DND-41 (cell line): ENCODE data around the gene IP6K3.

Source experiments
- ATAC-seq: fragments of 200-7000 bp; cut with Tn5 transposase; 3 replicates; pipeline ENCODE4 v1.9.1; 2021; ENCODE audit warnings: low read depth; ENCODE audit not compliant: insufficient read depth
- DNase-seq: peaks from one replicate; pipeline ENCODE4 v3.0.0-alpha.2; 2020
- H2AFZ ChIP-seq: 2 replicates; pipeline ENCODE4 v1.6.0; 2012; ENCODE audit warnings: low read depth, low read length
- H3K27ac ChIP-seq: 2 replicates; pipeline ENCODE4 v1.5.1; 2012; ENCODE audit warnings: low read length, inconsistent platforms
- H3K27me3 ChIP-seq: fragments of 200-600 bp; sonication (generic); 2 replicates; pipeline ENCODE4 v1.6.0; 2012; ENCODE audit warnings: low read length, mild to moderate bottlenecking, inconsistent platforms; ENCODE audit not compliant: insufficient read depth, poor library complexity
- H3K36me3 ChIP-seq: 2 replicates; pipeline ENCODE4 v1.5.1; 2012; ENCODE audit warnings: low read length, inconsistent platforms; ENCODE audit not compliant: insufficient read depth
- H3K4me1 ChIP-seq: 2 replicates; pipeline ENCODE4 v1.5.1; 2012; ENCODE audit warnings: mild to moderate bottlenecking, low read length; ENCODE audit not compliant: insufficient read depth
- H3K4me2 ChIP-seq: 2 replicates; pipeline ENCODE4 v1.6.0; 2012; ENCODE audit warnings: mild to moderate bottlenecking, moderate library complexity, low read length, inconsistent platforms; ENCODE audit not compliant: insufficient read depth
- H3K4me3 ChIP-seq, 2 experiments: fragments of 200-600 bp in 1 of 2; shearing (Covaris generic) in 1 of 2; 2 replicates each; pipeline ENCODE4 v1.5.1; 2012 to 2016; ENCODE audit warnings: inconsistent platforms in 2 of 2, low read length in 2 of 2, mild to moderate bottlenecking in 2 of 2, low read depth in 1 of 2, moderate library complexity in 1 of 2
- H3K79me2 ChIP-seq: 2 replicates; pipeline ENCODE4 v1.6.0; 2012; ENCODE audit warnings: low read length, inconsistent platforms; ENCODE audit not compliant: insufficient read depth
- H3K9ac ChIP-seq: 2 replicates; pipeline ENCODE4 v1.6.0; 2012; ENCODE audit warnings: low read depth, mild to moderate bottlenecking, inconsistent platforms, low read length, moderate library complexity
- H3K9me3 ChIP-seq: 2 replicates; pipeline ENCODE4 v1.5.1; 2012; ENCODE audit warnings: low read length, moderate library complexity, mild to moderate bottlenecking, inconsistent platforms; ENCODE audit not compliant: insufficient read depth, severe bottlenecking
- H4K20me1 ChIP-seq: 2 replicates; pipeline ENCODE4 v1.6.0; 2012; ENCODE audit warnings: low read length; ENCODE audit not compliant: insufficient read depth
- CTCF ChIP-seq: IDR thresholded peaks from 2 replicates; pipeline ENCODE4 v1.5.1; 2012; ENCODE audit warnings: borderline replicate concordance, low read length, moderate library complexity, mild to moderate bottlenecking; ENCODE audit not compliant: poor library complexity, severe bottlenecking; ENCODE audit errors: extremely low read depth
- EZH2 ChIP-seq: IDR thresholded peaks from 3 replicates; pipeline ENCODE4 v1.6.1; 2012; ENCODE audit warnings: borderline replicate concordance, low read depth, mild to moderate bottlenecking, moderate library complexity, low read length, inconsistent platforms; ENCODE audit not compliant: severe bottlenecking

The IP6K3 gene

GRCh38 chr6:33783781-33784520, 37.2 kb upstream of the IP6K3 start:
- no peak for ATAC-seq
- H3K9me3 ChIP-seq: no peaks in the 10 kb centered on the region
- H3K79me2 ChIP-seq: peaks cover 55% of the 10 kb centered on the region
- no peaks in the 10 kb centered on the region for H3K27me3 ChIP-seq
- H3K27ac ChIP-seq: no peak overlapping the region
- H2AFZ ChIP-seq: no peak overlapping the region
- no peak for TF ChIP-seq EZH2
- TF ChIP-seq CTCF: no peak
- no peak overlapping the region for H3K4me3 ChIP-seq
- H3K4me1 ChIP-seq: peaks cover 28% of the 10 kb centered on the region
- H3K9ac ChIP-seq: no peak overlapping the region
- peaks cover 88% of the 10 kb centered on the region for H3K36me3 ChIP-seq
- H3K4me2 ChIP-seq: no peak overlapping the region
- no peak for DNase-seq
- peaks cover 69% of the 10 kb centered on the region for H4K20me1 ChIP-seq

GRCh38 chr6:33782561-33782960, 35.9 kb upstream of the IP6K3 start:
- Histone ChIP-seq H3K4me1 (peaks cover 23% of the 10 kb centered on the region), H3K27me3 (no peaks in the 10 kb centered on the region), H3K9me3 (no peaks in the 10 kb centered on the region), H3K4me2 (no peak overlapping the region), H2AFZ (no peak overlapping the region), H3K9ac (no peak overlapping the region), H3K36me3 (peaks cover 99% of the 10 kb centered on the region), H3K79me2 (peaks cover 41% of the 10 kb centered on the region), H3K4me3 (no peak overlapping the region), H3K27ac (no peak overlapping the region), H4K20me1 (peaks cover 64% of the 10 kb centered on the region)
- TF ChIP-seq EZH2 (no peak), CTCF (no peak)
- no peak for ATAC-seq
- no peak for DNase-seq

GRCh38 chr6:33781131-33781975, 34.6 kb upstream of the IP6K3 start:
- H3K36me3 ChIP-seq: peaks cover 99% of the 10 kb centered on the region
- TF ChIP-seq CTCF (no peak), EZH2 (no peak)
- no peak overlapping the region for H3K4me3 ChIP-seq
- H3K79me2 ChIP-seq: peaks cover 29% of the 10 kb centered on the region
- H3K9me3 ChIP-seq: no peaks in the 10 kb centered on the region
- H3K4me2 ChIP-seq: no peak overlapping the region
- no peaks in the 10 kb centered on the region for H3K27me3 ChIP-seq
- H3K4me1 ChIP-seq: peaks cover 11% of the 10 kb centered on the region
- peaks cover 56% of the 10 kb centered on the region for H4K20me1 ChIP-seq
- H3K27ac ChIP-seq: no peak overlapping the region
- DNase-seq (no peak), ATAC-seq (no peak)
- H3K9ac ChIP-seq: no peak overlapping the region
- H2AFZ ChIP-seq: no peak overlapping the region
